ENCODE results near the gene MFSD12. TPM values are rescaled to one million over a fixed set of nuclear protein-coding genes. Genes with fewer than 3 reads are reported as not detected.
"Not testable (repeated sequence)": the region's sequence is repeated elsewhere in the genome, so short reads cannot be mapped to it uniquely, and the experiment has no call there.

The MFSD12 gene
- total RNA-seq, 1 experiment from 2014 or later: 121 TPM

GRCh38 chr19:3572855-3573161 lies 15.4 kb upstream of the MFSD12 start, which contains the start of gene HMG20B:
Gene HMG20B, plus strand, starts transcription at chr19:3572944. Its CDS starts 366 bp downstream, at chr19:3573310.
- Histone ChIP-seq H3K4me1 (ENCODE audit: insufficient read depth, low read length) (peaks cover 4% of the 10 kb centered on the region; the same call in 1 of the 2 replicates), H2AFZ (ENCODE audit: low read length) (peak within 1 kb of the TSS; percentile 68), H4K20me1 (ENCODE audit: low read length) (no peaks in the 10 kb centered on the region), H3K9me2 (replicated peaks; ENCODE audit: low read length) (no peaks in the 10 kb centered on the region), H3K9ac (ENCODE audit: low read length) (peak within 1 kb of the TSS; percentile 88), H3K36me3 (ENCODE audit: low read depth, low read length) (peaks cover 3% of the 10 kb centered on the region), H3K4me2 (ENCODE audit: low read length) (peak within 1 kb of the TSS; percentile 93), H3K9me3 (ENCODE audit: low read length) (no peaks in the 10 kb centered on the region), H3K4me3 (ENCODE audit: low read length) (peak within 1 kb of the TSS; percentile 95), H3K79me2 (ENCODE audit: low read length) (peaks cover 12% of the 10 kb centered on the region), H3K27me3 (ENCODE audit: low read length) (no peaks in the 10 kb centered on the region), H3F3A (ENCODE audit: low read length, unreplicated experiment) (no peaks in the 10 kb centered on the region), H3K27ac (ENCODE audit: low read length) (peak within 1 kb of the TSS; percentile 45)
- ATAC-seq: no peak
- ChIA-PET CTCF (no interaction called here), POLR2A (ENCODE audit: unreplicated experiment) (no interaction called here)
- DNase-seq: no peak
- BruUV-seq (replicated peaks): no TSS peak
- no peak for TF ChIP-seq EZH2phosphoT487 (IDR thresholded peaks at IDR 0.05; ENCODE audit: borderline replicate concordance, low read length)
- no peak for TF ChIP-seq EZH2 (IDR thresholded peaks at IDR 0.05; ENCODE audit: low read length, unreplicated experiment)
- no peak for TF ChIP-seq CTCF (conservative IDR thresholded peaks at IDR 0.05; ENCODE audit: low read depth, low read length)
- intact Hi-C loops (cut with micrococcal nuclease): no loop called here

- H3K27ac ChIP-seq (ENCODE audit: low read length): no peak overlapping the region
- TF ChIP-seq CTCF (conservative IDR thresholded peaks at IDR 0.05; ENCODE audit: low read depth, low read length) (no peak), EZH2phosphoT487 (IDR thresholded peaks at IDR 0.05; ENCODE audit: borderline replicate concordance, low read length) (no peak)
- intact Hi-C loops (cut with micrococcal nuclease): no loop called here
- ChIA-PET POLR2A (ENCODE audit: unreplicated experiment) (no interaction called here), CTCF (no interaction called here)
- peaks cover 4% of the 10 kb centered on the region; the same call in 1 of the 2 replicates for H3K4me1 ChIP-seq (ENCODE audit: insufficient read depth, low read length)
- DNase-seq: peak; percentile 97
- H2AFZ ChIP-seq (ENCODE audit: low read length): peak overlapping the region; percentile 68
- peak overlapping the region; percentile 84 for H3K4me2 ChIP-seq (ENCODE audit: low read length)
- peak overlapping the region; percentile 36 for H3K9ac ChIP-seq (ENCODE audit: low read length)
- no peaks in the 10 kb centered on the region for H3K9me3 ChIP-seq (ENCODE audit: low read length)
- no peaks in the 10 kb centered on the region for H3F3A ChIP-seq (ENCODE audit: low read length, unreplicated experiment)
- H4K20me1 ChIP-seq (ENCODE audit: low read length): no peaks in the 10 kb centered on the region
- H3K4me3 ChIP-seq (ENCODE audit: low read length): peak overlapping the region; percentile 63
- peaks cover 3% of the 10 kb centered on the region for H3K36me3 ChIP-seq (ENCODE audit: low read depth, low read length)
- H3K79me2 ChIP-seq (ENCODE audit: low read length): peaks cover 12% of the 10 kb centered on the region
- BruUV-seq (replicated peaks): TSS peak; percentile 24
- no peaks in the 10 kb centered on the region for H3K9me2 ChIP-seq (replicated peaks; ENCODE audit: low read length)
- ATAC-seq: peak; percentile 86
- no peaks in the 10 kb centered on the region for H3K27me3 ChIP-seq (ENCODE audit: low read length)
These were observed 14.9 kb upstream of the MFSD12 start for GRCh38 chr19:3572132-3572854.

- DNase-seq: no peak
- H3K27me3 ChIP-seq (ENCODE audit: low read length): no peaks in the 10 kb centered on the region
- intact Hi-C loops (cut with micrococcal nuclease): no loop called here
These were observed 13.2 kb upstream of the MFSD12 start for GRCh38 chr19:3570606-3571011.

GRCh38 chr19:3570042-3570441 lies 12.7 kb upstream of the MFSD12 start:
- ATAC-seq; H4K20me1 ChIP-seq (ENCODE audit: low read length); H3F3A ChIP-seq (ENCODE audit: low read length, unreplicated experiment); DNase-seq; POLR2A ChIA-PET (ENCODE audit: unreplicated experiment); H3K27ac ChIP-seq (ENCODE audit: low read length); H2AFZ ChIP-seq (ENCODE audit: low read length); BruUV-seq (replicated peaks); CTCF ChIA-PET; H3K9me3 ChIP-seq (ENCODE audit: low read length); H3K9me2 ChIP-seq (replicated peaks; ENCODE audit: low read length); H3K27me3 ChIP-seq (ENCODE audit: low read length); H3K9ac ChIP-seq (ENCODE audit: low read length); H3K4me2 ChIP-seq (ENCODE audit: low read length); H3K36me3 ChIP-seq (ENCODE audit: low read depth, low read length); intact Hi-C loops (cut with micrococcal nuclease); H3K4me3 ChIP-seq (ENCODE audit: low read length); H3K4me1 ChIP-seq (ENCODE audit: insufficient read depth, low read length): not testable (repeated sequence)
- H3K79me2 ChIP-seq (ENCODE audit: low read length): peaks cover 10% of the 10 kb centered on the region

More at GRCh38 chr19:3570606-3571011, 13.2 kb upstream of the MFSD12 start:
- BruUV-seq (replicated peaks): no TSS peak
- Histone ChIP-seq H3K9me3 (ENCODE audit: low read length) (no peaks in the 10 kb centered on the region), H3K36me3 (ENCODE audit: low read depth, low read length) (peaks cover 3% of the 10 kb centered on the region; the same call in 1 of the 2 replicates), H4K20me1 (ENCODE audit: low read length) (no peaks in the 10 kb centered on the region), H3K9ac (ENCODE audit: low read length) (no peak overlapping the region), H3F3A (ENCODE audit: low read length, unreplicated experiment) (no peaks in the 10 kb centered on the region), H3K27ac (ENCODE audit: low read length) (no peak overlapping the region), H3K4me2 (ENCODE audit: low read length) (no peak overlapping the region), H2AFZ (ENCODE audit: low read length) (no peak overlapping the region), H3K79me2 (ENCODE audit: low read length) (peaks cover 12% of the 10 kb centered on the region), H3K4me1 (ENCODE audit: insufficient read depth, low read length) (peaks cover 4% of the 10 kb centered on the region; the same call in 1 of the 2 replicates), H3K4me3 (ENCODE audit: low read length) (no peak overlapping the region), H3K9me2 (replicated peaks; ENCODE audit: low read length) (no peaks in the 10 kb centered on the region)
- no peak for TF ChIP-seq EZH2phosphoT487 (IDR thresholded peaks at IDR 0.05; ENCODE audit: borderline replicate concordance, low read length)
- TF ChIP-seq EZH2 (IDR thresholded peaks at IDR 0.05; ENCODE audit: low read length, unreplicated experiment): no peak
- no peak for TF ChIP-seq CTCF (conservative IDR thresholded peaks at IDR 0.05; ENCODE audit: low read depth, low read length)
- ChIA-PET POLR2A (ENCODE audit: unreplicated experiment) (no interaction called here), CTCF (no interaction called here)
- no peak for ATAC-seq

All from PC-3 (cell line).